ENCODE measurements around the gene BRD3. TPM values are rescaled to one million over a fixed set of nuclear protein-coding genes. Genes with fewer than 3 reads are reported as not detected.

BRD3 gene
- total and polyA plus RNA-seq, 2 of the 8 experiments (the other 6 are each of a cell fraction or from before 2014, with no cell fraction given) = 31.0 to 82.7 TPM

GRCh38 chr9:134033516-134034214 lies 34.2 kb downstream of the BRD3 start:
- H3K18ac ChIP-seq (ENCODE audit: extremely low read depth, low read length) = no peak overlapping the region
- H3K14ac ChIP-seq (ENCODE audit: insufficient read length) = no peak overlapping the region
- no peak overlapping the region for H2AFZ ChIP-seq (ENCODE audit: low read length)
- H4K91ac ChIP-seq (replicated peaks; ENCODE audit: insufficient read length, low read length) = no peak overlapping the region
- no peak overlapping the region for H3K4ac ChIP-seq (replicated peaks; ENCODE audit: insufficient read length, low read depth, low read length)
- TF ChIP-seq BACH1 (IDR thresholded peaks at IDR 0.05; ENCODE audit: low read length) = no peak
- no peak for TF ChIP-seq CREB1 (IDR thresholded peaks at IDR 0.05)
- no peak for TF ChIP-seq SP2 (IDR thresholded peaks at IDR 0.05; ENCODE audit: low read length)
- H2BK5ac ChIP-seq (ENCODE audit: low read depth, low read length) = no peak overlapping the region
- H4K20me1 ChIP-seq (replicated peaks in 1 of 2; ENCODE audit: control insufficient read depth in 1 of 2, insufficient read depth in 2 of 2, low read length in 2 of 2) = peaks cover 3 to 12% of the 10 kb centered on the region in 2 experiments
- H3K23me2 ChIP-seq (ENCODE audit: low read depth, low read length) = no peaks in the 10 kb centered on the region
- H3K36me3 ChIP-seq (ENCODE audit: control insufficient read depth in 2 of 4, insufficient read depth in 4 of 4, low read length in 3 of 4) = peaks cover 29 to 63% (median 46%) of the 10 kb centered on the region in 4 experiments
- H4K8ac ChIP-seq (ENCODE audit: extremely low read depth, insufficient read depth, low read length) = no peak overlapping the region
- H3K9me3 ChIP-seq (ENCODE audit: insufficient read depth in 2 of 2, low read depth in 1 of 2, low read length in 1 of 2) = no peaks in the 10 kb centered on the region
- H4K5ac ChIP-seq (ENCODE audit: insufficient read length, low read depth, low read length) = no peak overlapping the region
- ChIA-PET CTCF (ENCODE audit: partially characterized antibody) (interaction anchor here (1.0 to 1.4 kb wide), 4 partner anchors 12 to 127 kb away, joined by 3 read pairs; no protein-coding TSS in a partner anchor), POLR2A (ENCODE audit: partially characterized antibody) (interaction anchor here (0.9 to 1.8 kb wide), 3 partner anchors 9 to 24 kb away, joined by 3 to 5 read pairs (median 3); no protein-coding TSS in a partner anchor)
- DNase-seq (ENCODE audit: low read depth in 1 of 2, low spot score in 2 of 2) (no peak), FAIRE-seq (no peak)
- no peak overlapping the region for H2BK20ac ChIP-seq (ENCODE audit: low read length)
- no peaks in the 10 kb centered on the region for H3K4me1 ChIP-seq (replicated peaks in 1 of 4; ENCODE audit: control insufficient read depth in 3 of 4, insufficient read depth in 4 of 4, low read length in 3 of 4)
- no peak overlapping the region for H3K27ac ChIP-seq (ENCODE audit: low read depth, low read length)
- no peak overlapping the region for H3K4me3 ChIP-seq (ENCODE audit: extremely low read depth in 1 of 4, insufficient read depth in 2 of 4, low read depth in 3 of 4, low read length in 4 of 4)
- WGBS, 2 experiments (ENCODE audit: extremely low coverage in 1 of 2, insufficient coverage in 1 of 2, insufficient read length in 1 of 2, insufficient replicate concordance in 2 of 2, low coverage in 1 of 2, low lambda C conversion rate in 2 of 2, missing lambda C conversion rate in 1 of 2) = 94% methylated on average over 26 of the region's 26 CpGs; no CpG with 5 or more reads in 1 of the 2 experiments
- no peak overlapping the region for H3K9ac ChIP-seq (replicated peaks in 1 of 4; ENCODE audit: extremely low read depth in 1 of 4, low read depth in 3 of 4, low read length in 3 of 4)
- H2AK5ac ChIP-seq (ENCODE audit: low read depth, low read length) = no peak overlapping the region
- no peak overlapping the region for H3K4me2 ChIP-seq (ENCODE audit: insufficient read depth in 1 of 2, low read depth in 2 of 2, low read length in 2 of 2)
- no peaks in the 10 kb centered on the region for H3K27me3 ChIP-seq (replicated peaks in 1 of 4; ENCODE audit: control insufficient read depth in 3 of 4, extremely low read depth in 1 of 4, insufficient read depth in 3 of 4, low read length in 3 of 4)
- no peaks in the 10 kb centered on the region for H3K79me1 ChIP-seq (ENCODE audit: low read depth, low read length)
- no peak overlapping the region for H3K23ac ChIP-seq (ENCODE audit: insufficient read length)
- H2BK15ac ChIP-seq (ENCODE audit: low read length) = no peak overlapping the region
- H3K79me2 ChIP-seq (ENCODE audit: control insufficient read depth in 1 of 2, insufficient read depth in 2 of 2, low read length in 2 of 2) = no peaks in the 10 kb centered on the region
- no peak overlapping the region for H3K56ac ChIP-seq (replicated peaks; ENCODE audit: insufficient read length, low read depth, low read length)
- H2BK12ac ChIP-seq (ENCODE audit: low read depth, low read length) = no peak overlapping the region
- H2BK120ac ChIP-seq (replicated peaks; ENCODE audit: low read depth, low read length) = no peak overlapping the region
